Thyroid gland (tissue), 4 donors: ENCODE measurements around the gene CCDC9.

Source experiments
- POLR2A ChIP-seq, 2 donors: fragments of 450-650 bp; IDR thresholded peaks; one replicate each; pipeline ENCODE4 v1.6.1; 2017; ENCODE audit warnings: antibody characterized with exemption in 2 of 2, mild to moderate bottlenecking in 2 of 2, moderate library complexity in 1 of 2
- TF ChIP-seq, protein P1 (sequence below), 6 experiments: fragments of 200-600 bp in 3 of 6; fragments of 450-650 bp in 3 of 6; sonication (generic) in 3 of 6; IDR thresholded peaks; one replicate each; pipeline ENCODE4 v1.5.1; 2016 to 2019; ENCODE audit warnings: antibody characterized with exemption in 6 of 6, mild to moderate bottlenecking in 2 of 6, inconsistent platforms in 1 of 6, moderate library complexity in 1 of 6

DNA sequence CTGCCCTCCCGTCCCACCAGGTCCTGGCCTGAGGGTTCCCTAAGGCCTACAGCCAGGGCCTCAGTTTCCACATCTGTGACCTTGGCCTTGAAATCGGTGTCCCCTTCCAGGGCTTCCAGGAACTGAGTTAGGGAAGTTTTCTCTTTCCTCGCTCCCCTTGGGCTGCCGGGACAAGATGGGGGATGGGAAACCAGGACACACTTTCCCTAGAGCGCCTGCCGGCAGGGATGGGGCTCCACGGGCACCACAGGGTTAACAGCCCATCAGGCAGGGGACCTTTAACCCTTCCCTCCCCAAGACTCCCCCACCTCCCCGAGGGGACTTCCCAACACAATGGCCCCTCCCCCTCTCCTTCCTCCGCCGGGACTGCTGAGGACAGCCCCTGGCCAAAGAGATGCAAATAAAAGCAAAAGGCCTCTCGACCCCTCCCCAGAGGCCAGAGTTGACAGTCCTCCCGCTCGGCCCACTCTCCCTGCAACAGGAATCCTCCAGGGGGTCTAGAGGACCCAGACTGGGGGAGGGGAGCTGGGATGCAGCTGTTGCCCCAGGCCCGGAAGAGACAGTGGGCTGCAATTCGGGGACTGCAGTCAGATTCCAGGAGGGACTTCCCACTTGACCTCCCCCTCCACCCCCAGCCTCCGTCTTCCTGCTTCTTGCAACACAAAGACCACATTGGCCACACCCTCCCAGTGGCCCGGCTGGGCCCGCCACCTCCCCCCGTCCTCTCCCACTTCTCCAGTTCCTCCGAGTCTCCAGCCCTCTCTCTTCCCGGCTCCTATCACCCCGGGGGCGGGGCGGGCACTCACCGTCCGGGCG is 28.8 kb upstream of the CCDC9 start:
- peak in 1 of 2 donors; percentile 39 for TF ChIP-seq POLR2A (IDR thresholded peaks at IDR 0.05)
- TF ChIP-seq, protein P1, sequence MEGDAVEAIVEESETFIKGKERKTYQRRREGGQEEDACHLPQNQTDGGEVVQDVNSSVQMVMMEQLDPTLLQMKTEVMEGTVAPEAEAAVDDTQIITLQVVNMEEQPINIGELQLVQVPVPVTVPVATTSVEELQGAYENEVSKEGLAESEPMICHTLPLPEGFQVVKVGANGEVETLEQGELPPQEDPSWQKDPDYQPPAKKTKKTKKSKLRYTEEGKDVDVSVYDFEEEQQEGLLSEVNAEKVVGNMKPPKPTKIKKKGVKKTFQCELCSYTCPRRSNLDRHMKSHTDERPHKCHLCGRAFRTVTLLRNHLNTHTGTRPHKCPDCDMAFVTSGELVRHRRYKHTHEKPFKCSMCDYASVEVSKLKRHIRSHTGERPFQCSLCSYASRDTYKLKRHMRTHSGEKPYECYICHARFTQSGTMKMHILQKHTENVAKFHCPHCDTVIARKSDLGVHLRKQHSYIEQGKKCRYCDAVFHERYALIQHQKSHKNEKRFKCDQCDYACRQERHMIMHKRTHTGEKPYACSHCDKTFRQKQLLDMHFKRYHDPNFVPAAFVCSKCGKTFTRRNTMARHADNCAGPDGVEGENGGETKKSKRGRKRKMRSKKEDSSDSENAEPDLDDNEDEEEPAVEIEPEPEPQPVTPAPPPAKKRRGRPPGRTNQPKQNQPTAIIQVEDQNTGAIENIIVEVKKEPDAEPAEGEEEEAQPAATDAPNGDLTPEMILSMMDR (IDR thresholded peaks at IDR 0.05): no peak
